GM19372 (cell line): ENCODE measurements around the gene RTCA.
"Not testable (repeated sequence)": the region's sequence is repeated elsewhere in the genome, so short reads cannot be mapped to it uniquely, and the experiment has no call there.

Experiments used
- ATAC-seq: cut with Tn5 transposase; IDR thresholded peaks from one replicate; pipeline ENCODE4 v1.9.1; 2021; ENCODE audit warnings: mild to moderate bottlenecking, low read depth, moderate library complexity; ENCODE audit not compliant: unreplicated experiment

Gene RTCA

GRCh38 chr1:100265931-100266740, at the start of gene RTCA:
TSS of gene RTCA (plus strand) at chr1:100266216. CDS start at chr1:100266376, 160 bp downstream.
- ATAC-seq = peak; percentile 97

- no peak for ATAC-seq
These were observed 48.2 kb upstream of the RTCA start for GRCh38 chr1:100217834-100218233.

GRCh38 chr1:100219457-100219856, 46.6 kb upstream of the RTCA start:
- ATAC-seq = no peak

GRCh38 chr1:100219883-100220282, 46.1 kb upstream of the RTCA start:
- ATAC-seq = no peak

- no peak for ATAC-seq
These were observed 43.6 kb upstream of the RTCA start for GRCh38 chr1:100222428-100222827.

GRCh38 chr1:100229681-100230443, 36.2 kb upstream of the RTCA start:
- ATAC-seq = no peak

- no peak for ATAC-seq
These were observed 35.3 kb upstream of the RTCA start for GRCh38 chr1:100230765-100231164.

- no peak for ATAC-seq
These were observed 34.3 kb upstream of the RTCA start for GRCh38 chr1:100231721-100232120.

GRCh38 chr1:100232156-100232555, 33.9 kb upstream of the RTCA start:
- ATAC-seq = no peak

GRCh38 chr1:100233566-100233965, 32.5 kb upstream of the RTCA start:
- not testable (repeated sequence) for ATAC-seq

GRCh38 chr1:100234432-100234831, 31.6 kb upstream of the RTCA start:
- ATAC-seq = no peak

- ATAC-seq = no peak
These were observed 28.9 kb upstream of the RTCA start for GRCh38 chr1:100237091-100237490.

GRCh38 chr1:100239961-100240360, 26.1 kb upstream of the RTCA start:
- ATAC-seq = no peak

GRCh38 chr1:100240631-100241030, 25.4 kb upstream of the RTCA start:
- no peak for ATAC-seq

GRCh38 chr1:100246738-100247137, 19.3 kb upstream of the RTCA start:
- ATAC-seq = no peak

GRCh38 chr1:100249155-100249536, 16.9 kb upstream of the RTCA start:
- ATAC-seq = no peak

- peak; percentile 100 for ATAC-seq
These were observed 16.3 kb upstream of the RTCA start, which contains the start of gene DBT for GRCh38 chr1:100249537-100250257. TSS of gene DBT (minus strand) at chr1:100249834. CDS start at chr1:100249820, 14 bp downstream.

- no peak for ATAC-seq
These were observed 15.8 kb upstream of the RTCA start for GRCh38 chr1:100250264-100250663.

- no peak for ATAC-seq
These were observed 15.2 kb upstream of the RTCA start for GRCh38 chr1:100250807-100251206.

GRCh38 chr1:100252901-100253300, 13.1 kb upstream of the RTCA start:
- no peak for ATAC-seq

GRCh38 chr1:100253552-100253951, 12.5 kb upstream of the RTCA start:
- ATAC-seq = no peak
